Fibroblast of lung (primary cell): ENCODE results near the gene SAXO1. TPM values are rescaled to one million over a fixed set of nuclear protein-coding genes. Genes with fewer than 3 reads are reported as not detected.

Experiments
- DNase-seq, 2 donors: peaks; one replicate each; pipeline versions ENCODE4 v3.0.0 to v3.0.0-alpha.2; 2010; ENCODE audit warnings: low read depth in 2 of 2
- H2AFZ ChIP-seq: 2 replicates; pipeline ENCODE4 v1.5.1; 2012; ENCODE audit warnings: low read length, control low read depth, inconsistent platforms
- H3K27ac ChIP-seq: 2 replicates; pipeline ENCODE4 v1.5.1; 2011; ENCODE audit warnings: low read length, control low read depth; ENCODE audit not compliant: insufficient read depth
- H3K27me3 ChIP-seq: 2 replicates; pipeline ENCODE4 v1.5.1; 2011; ENCODE audit warnings: mild to moderate bottlenecking, low read length; ENCODE audit not compliant: control insufficient read depth, insufficient read depth
- H3K36me3 ChIP-seq: 2 replicates; pipeline ENCODE4 v1.5.1; 2011; ENCODE audit warnings: low read length; ENCODE audit not compliant: control insufficient read depth, insufficient read depth
- H3K4me1 ChIP-seq: 2 replicates; pipeline ENCODE4 v1.5.1; 2011; ENCODE audit warnings: low read length; ENCODE audit not compliant: control insufficient read depth, insufficient read depth; ENCODE audit errors: extremely low read depth
- H3K4me2 ChIP-seq: 2 replicates; pipeline ENCODE4 v1.5.1; 2011; ENCODE audit warnings: low read length, control low read depth; ENCODE audit not compliant: insufficient read depth; ENCODE audit errors: extremely low read depth
- H3K4me3 ChIP-seq, 4 experiments: fragments of 200-600 bp in 1 of 4; sonication (generic) in 1 of 4; replicated peaks in 1 of 4; 2 replicates each; pipeline ENCODE4 v1.5.1; 2011 to 2016; ENCODE audit warnings: low read length in 4 of 4, low read depth in 3 of 4, mild to moderate bottlenecking in 3 of 4, control low read depth in 2 of 4, inconsistent platforms in 1 of 4, mixed read lengths in 1 of 4; ENCODE audit not compliant: insufficient read depth in 1 of 4; ENCODE audit errors: control extremely low read depth in 1 of 4
- H3K79me2 ChIP-seq: 2 replicates; pipeline ENCODE4 v1.5.1; 2012; ENCODE audit warnings: mild to moderate bottlenecking, low read length, inconsistent platforms; ENCODE audit not compliant: control insufficient read depth, insufficient read depth
- H3K9ac ChIP-seq: 2 replicates; pipeline ENCODE4 v1.5.1; 2011; ENCODE audit warnings: mild to moderate bottlenecking, low read length, control low read depth; ENCODE audit not compliant: insufficient read depth
- H3K9me3 ChIP-seq: 2 replicates; pipeline ENCODE4 v1.5.1; 2012; ENCODE audit warnings: low read depth, low read length; ENCODE audit not compliant: control insufficient read depth, insufficient read depth
- H4K20me1 ChIP-seq: 2 replicates; pipeline ENCODE4 v1.5.1; 2011; ENCODE audit warnings: low read length; ENCODE audit not compliant: control insufficient read depth, insufficient read depth; ENCODE audit errors: extremely low read depth
- CTCF ChIP-seq, 2 donors: IDR thresholded peaks in 1 of 2; conservative IDR thresholded peaks in 1 of 2; 1 replicate in 1 of 2; 2 replicates in 1 of 2; pipeline ENCODE4 v1.5.1; 2011 to 2012; ENCODE audit warnings: low read length in 2 of 2, control low read depth in 1 of 2, inconsistent platforms in 1 of 2, low read depth in 1 of 2, mild to moderate bottlenecking in 1 of 2
- EZH2 ChIP-seq: IDR thresholded peaks from 2 replicates; pipeline ENCODE4 v1.5.1; 2012; ENCODE audit warnings: low read length, control low read depth, mild to moderate bottlenecking; ENCODE audit errors: missing control alignments
- polyA plus RNA-seq, 2 donors: library from polyadenylated mRNA; depleted of rRNA in 1 of 2; stranded (reverse) in 1 of 2; unstranded in 1 of 2; fragments of >200 nt; gene quantifications; 2 replicates each; pipeline ENCODE4 v1.2.1, GENCODE V29; 2011 to 2012; ENCODE audit warnings: missing spikeins in 1 of 2
- total RNA-seq: library from RNA; depleted of rRNA; stranded (reverse); fragments of >200 nt; gene quantifications from 2 replicates; pipeline ENCODE4 v1.2.1, GENCODE V29; 2014

Gene SAXO1
- total and polyA plus RNA-seq, 2 donors (not counting 1 experiment from before 2014, with no cell fraction given): 0.01 to 0.17 TPM

- H3K4me1 ChIP-seq: peaks cover 16% of the 10 kb centered on the region
- H3K36me3 ChIP-seq: peaks cover 3% of the 10 kb centered on the region
- no peaks in the 10 kb centered on the region for H3K79me2 ChIP-seq
- H3K9ac ChIP-seq: no peak overlapping the region
- H2AFZ ChIP-seq: no peak overlapping the region
- no peak overlapping the region for H3K4me2 ChIP-seq
- no peaks in the 10 kb centered on the region for H3K9me3 ChIP-seq
- H3K27ac ChIP-seq: no peak overlapping the region
- TF ChIP-seq CTCF (conservative IDR thresholded peaks at IDR 0.05 in 1 of 2, IDR thresholded peaks at IDR 0.05 in 1 of 2; ENCODE audit: low read depth in 1 of 2, low read length in 2 of 2) (no peak), EZH2 (no peak)
- H3K4me3 ChIP-seq: no peak overlapping the region
- no peaks in the 10 kb centered on the region for H4K20me1 ChIP-seq
- no peak for DNase-seq
- H3K27me3 ChIP-seq: no peaks in the 10 kb centered on the region
These were observed 124.9 kb downstream of the SAXO1 start for GRCh38 chr9:18907927-18908625.

- H3K9ac ChIP-seq: no peak overlapping the region
- no peaks in the 10 kb centered on the region for H3K9me3 ChIP-seq
- H3K4me1 ChIP-seq: peaks cover 16% of the 10 kb centered on the region
- no peaks in the 10 kb centered on the region for H4K20me1 ChIP-seq
- no peak overlapping the region for H3K27ac ChIP-seq
- no peaks in the 10 kb centered on the region for H3K79me2 ChIP-seq
- DNase-seq: peak; percentile 44 to 69
- no peak overlapping the region for H2AFZ ChIP-seq
- no peaks in the 10 kb centered on the region for H3K27me3 ChIP-seq
- peaks cover 3% of the 10 kb centered on the region for H3K36me3 ChIP-seq
- no peak overlapping the region for H3K4me2 ChIP-seq
- TF ChIP-seq CTCF (conservative IDR thresholded peaks at IDR 0.05 in 1 of 2, IDR thresholded peaks at IDR 0.05 in 1 of 2; ENCODE audit: low read depth in 1 of 2, low read length in 2 of 2): no peak
- TF ChIP-seq EZH2: no peak
- H3K4me3 ChIP-seq: no peak overlapping the region
These were observed 126.2 kb downstream of the SAXO1 start for GRCh38 chr9:18906656-18907395.

GRCh38 chr9:18905883-18906629 is 127.0 kb downstream of the SAXO1 start:
- H3K79me2 ChIP-seq: no peaks in the 10 kb centered on the region
- no peak overlapping the region for H2AFZ ChIP-seq
- peak in 1 of 2 donors; percentile 59 for DNase-seq
- no peaks in the 10 kb centered on the region for H4K20me1 ChIP-seq
- no peaks in the 10 kb centered on the region for H3K9me3 ChIP-seq
- H3K27ac ChIP-seq: no peak overlapping the region
- H3K27me3 ChIP-seq: no peaks in the 10 kb centered on the region
- TF ChIP-seq CTCF (conservative IDR thresholded peaks at IDR 0.05 in 1 of 2, IDR thresholded peaks at IDR 0.05 in 1 of 2; ENCODE audit: low read depth in 1 of 2, low read length in 2 of 2): no peak
- no peak for TF ChIP-seq EZH2
- H3K4me1 ChIP-seq: peaks cover 16% of the 10 kb centered on the region
- no peak overlapping the region for H3K4me2 ChIP-seq
- no peak overlapping the region for H3K9ac ChIP-seq
- H3K4me3 ChIP-seq: no peak overlapping the region
- H3K36me3 ChIP-seq: peaks cover 3% of the 10 kb centered on the region
